Stimulated activated CD8-positive, alpha-beta memory T cell treated with anti-CD3 and anti-CD28 coated beads, Interleukin-12 subunit alpha, Interleukin-12 subunit beta, amount 100 ng/mL, for 24 hours (primary cell): ENCODE measurements around the gene ZNF513.
A peak's percentile ranks its signal among the peaks of the same experiment; 100 is the strongest.
"Not testable (repeated sequence)": the region's sequence is repeated elsewhere in the genome, so short reads cannot be mapped to it uniquely, and the experiment has no call there.

ENCODE experiments used
- DNase-seq: peaks from one replicate; pipeline ENCODE4 v3.0.0-alpha.2; 2020; ENCODE audit errors: extremely low read depth

ZNF513 gene

DNA sequence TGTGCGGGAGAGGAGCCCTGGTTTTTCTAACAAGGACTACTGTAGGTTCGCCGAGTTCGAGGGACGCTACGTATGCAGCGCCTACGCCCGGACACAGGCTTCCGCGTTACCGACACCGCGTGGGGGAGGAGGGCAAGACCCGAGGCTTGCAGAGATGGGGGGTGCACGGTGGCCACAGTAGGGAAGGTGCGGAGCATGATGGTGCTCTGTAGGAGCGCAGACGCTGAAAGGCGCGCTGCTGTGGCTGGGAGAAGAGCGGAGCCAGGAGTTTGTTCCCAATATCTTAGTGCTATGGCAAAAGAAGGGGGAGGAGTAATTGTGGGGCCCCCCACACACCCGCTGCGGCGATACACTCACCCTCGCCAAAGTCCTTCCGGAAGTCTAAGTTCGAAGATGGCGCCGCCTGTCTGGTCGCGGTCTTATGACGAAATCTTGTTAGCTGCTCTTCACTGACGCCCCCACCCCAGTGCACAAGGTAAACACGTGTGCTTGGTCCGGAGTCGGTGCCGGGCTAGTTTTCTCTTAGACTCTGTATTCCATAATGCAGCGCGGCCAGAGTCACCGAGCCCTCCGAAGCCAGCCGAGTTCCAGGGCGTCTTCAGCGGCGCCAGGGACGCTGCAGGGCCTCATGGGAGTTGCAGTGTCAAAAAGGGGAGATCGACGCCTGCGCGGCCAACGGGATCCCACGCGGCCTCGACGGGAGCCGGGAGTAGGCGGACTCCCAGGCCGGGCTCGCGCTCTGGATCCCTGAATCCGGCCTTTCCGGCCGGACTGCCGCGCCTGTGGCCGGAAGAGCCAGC lies 24.0 kb downstream of the ZNF513 start, which contains the start of gene GTF3C2:
Gene GTF3C2 (minus strand): TSS at position 383 of the 800 bp plus-strand sequence. CDS start 13,210 bp downstream, outside the sequence.
- peak; percentile 83 for DNase-seq

DNA sequence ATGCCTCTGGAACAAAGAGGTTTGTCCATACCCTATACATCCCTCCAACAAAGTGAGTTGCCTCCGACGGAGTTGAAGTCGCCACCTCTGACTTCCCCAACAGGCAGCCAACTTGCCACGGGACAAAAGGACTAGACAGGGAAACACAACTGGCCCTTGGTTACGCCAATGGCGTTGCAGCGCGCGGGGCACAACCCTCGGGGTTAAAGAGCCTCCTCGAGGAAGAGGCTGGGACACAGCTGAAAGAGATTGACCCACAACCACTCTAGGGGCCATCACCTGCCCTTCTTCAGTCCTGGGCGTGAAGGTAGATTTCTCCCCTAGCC lies 24.5 kb downstream of the ZNF513 start:
- DNase-seq = no peak

DNA sequence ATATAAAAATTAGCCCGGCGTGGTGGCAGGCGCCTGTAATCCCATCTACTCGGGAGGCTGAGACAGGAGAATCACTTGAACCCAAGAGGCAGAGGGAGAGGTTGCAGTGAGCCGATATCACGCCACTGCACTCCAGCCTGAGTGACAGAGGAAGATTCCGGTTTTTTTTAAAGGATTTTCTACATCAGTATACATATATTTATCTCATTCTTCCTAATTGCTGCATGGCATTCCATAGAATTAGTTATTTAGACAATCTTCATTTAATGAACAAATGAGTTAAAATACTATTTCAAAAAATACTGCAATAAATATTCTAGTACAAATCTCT lies 26.0 kb downstream of the ZNF513 start:
- DNase-seq = no peak

DNA sequence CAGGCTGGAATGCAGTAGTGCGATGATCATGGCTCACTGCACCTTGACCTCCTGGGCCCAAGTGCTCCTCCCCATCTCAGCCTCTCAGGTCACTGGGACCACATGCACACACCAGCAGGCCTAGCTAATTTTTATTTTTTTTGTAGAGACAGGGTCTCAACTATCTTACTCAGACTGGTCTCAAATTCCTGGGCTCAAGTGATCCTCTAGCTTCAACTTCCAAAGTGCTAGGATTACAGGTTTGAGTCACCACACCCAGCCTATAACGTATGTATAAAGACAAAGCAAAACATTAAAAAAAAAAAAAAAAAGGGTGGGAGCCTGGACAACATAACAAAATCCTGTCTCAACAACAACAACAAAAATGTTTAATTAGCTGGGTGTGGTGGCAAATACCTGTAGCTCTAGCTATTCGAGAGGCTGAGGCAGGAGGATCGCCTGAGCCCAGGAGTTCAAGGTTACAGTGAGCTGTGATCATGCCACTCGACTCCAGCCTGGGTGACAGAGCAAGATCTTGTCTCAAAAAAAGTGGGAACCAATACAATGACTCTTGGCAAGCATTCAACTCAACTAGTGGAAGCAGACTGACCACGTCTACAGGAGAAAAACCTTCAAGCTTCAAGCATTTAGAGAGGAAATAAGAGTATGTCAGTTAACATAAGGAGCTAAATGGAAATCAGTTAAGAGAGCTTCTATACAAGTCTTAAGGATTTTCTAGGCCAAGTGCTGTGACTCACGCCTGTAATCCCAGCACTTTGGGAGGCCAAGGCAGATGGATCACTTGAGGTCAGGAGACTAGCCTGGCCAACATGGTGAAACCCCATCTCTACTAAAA lies 26.6 kb downstream of the ZNF513 start:
- no peak for DNase-seq

DNA sequence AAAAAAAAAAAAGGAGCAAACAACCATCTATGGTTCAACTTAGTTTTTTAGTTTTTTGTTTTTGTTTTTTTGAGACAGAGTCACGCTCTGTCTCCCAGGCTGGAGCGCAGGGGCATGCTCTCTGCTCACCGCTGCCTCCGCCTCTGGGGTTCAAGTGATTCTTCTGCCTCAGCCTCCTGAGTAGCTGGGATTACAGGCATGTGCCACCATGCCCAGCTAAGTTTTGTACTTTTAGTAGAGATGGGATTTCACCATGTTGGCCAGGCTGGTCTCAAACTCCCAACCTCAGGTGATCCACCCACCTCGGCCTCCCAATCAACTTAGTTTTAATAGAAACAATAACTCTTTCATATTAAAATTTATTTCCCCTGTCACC lies 27.2 kb downstream of the ZNF513 start:
- not testable (repeated sequence) for DNase-seq

DNA sequence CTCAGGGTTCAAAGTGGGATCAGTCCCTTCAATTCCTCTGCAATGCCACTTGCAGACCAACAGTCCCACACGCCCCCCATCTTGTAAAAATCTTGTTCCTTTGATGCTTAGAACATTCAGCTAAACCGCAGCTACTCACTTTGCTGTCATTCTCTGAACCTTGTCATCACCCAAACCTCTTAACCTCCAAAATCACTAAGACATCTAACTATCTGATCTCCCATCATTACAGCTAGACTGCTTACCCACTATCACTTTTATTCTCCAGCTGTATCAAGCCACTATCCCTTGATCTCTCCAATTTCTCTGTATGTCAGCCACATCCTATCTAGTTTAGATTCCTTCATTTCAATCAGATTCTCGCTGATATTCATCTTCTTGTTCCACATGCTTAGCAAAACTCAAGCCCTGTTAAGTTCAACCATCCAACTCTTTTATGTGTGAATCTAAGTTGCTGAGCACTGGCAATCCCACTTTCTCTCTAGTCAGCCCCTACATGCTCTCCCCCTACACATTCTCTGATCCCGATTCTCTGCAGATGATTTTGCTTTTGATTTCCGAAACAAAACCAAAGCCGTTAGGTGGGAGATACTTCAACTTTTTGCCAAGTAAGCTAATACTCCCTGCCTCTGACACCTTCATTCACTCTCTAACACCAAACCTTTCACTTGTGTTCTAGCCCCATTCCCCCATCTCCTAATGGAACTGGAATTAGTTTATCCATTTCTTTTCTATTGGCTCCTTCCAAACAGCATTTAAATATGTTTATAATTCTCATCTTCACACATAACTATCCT lies 28.5 kb downstream of the ZNF513 start:
- DNase-seq = no peak

DNA sequence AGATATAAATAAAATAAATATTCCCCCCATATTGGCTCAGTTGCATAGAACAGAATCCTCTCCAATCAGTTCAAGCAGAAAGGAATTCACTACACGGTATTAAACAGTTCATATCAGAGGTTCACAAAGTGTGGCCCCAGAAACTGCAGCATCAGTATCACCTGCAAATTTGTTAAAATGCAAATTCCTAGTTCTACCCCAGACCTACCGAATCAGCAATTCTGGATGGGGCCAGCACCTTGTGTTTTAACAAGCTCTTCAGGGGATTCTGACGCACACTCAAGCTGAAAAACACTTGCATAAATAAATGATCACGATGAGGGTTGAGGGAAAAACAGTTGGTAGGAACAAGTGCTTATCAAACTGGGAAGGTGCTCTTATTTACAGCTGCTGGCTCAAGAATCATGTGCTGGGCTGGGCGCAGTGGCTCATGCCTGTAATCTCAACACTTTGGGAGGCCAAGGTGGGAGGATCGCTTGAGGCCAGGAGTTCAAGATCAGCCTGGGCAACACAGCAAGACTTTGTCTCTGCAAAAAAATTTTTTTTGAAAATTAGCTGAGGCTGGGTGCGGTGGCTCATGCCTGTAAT lies 30.3 kb downstream of the ZNF513 start:
- no peak for DNase-seq

DNA sequence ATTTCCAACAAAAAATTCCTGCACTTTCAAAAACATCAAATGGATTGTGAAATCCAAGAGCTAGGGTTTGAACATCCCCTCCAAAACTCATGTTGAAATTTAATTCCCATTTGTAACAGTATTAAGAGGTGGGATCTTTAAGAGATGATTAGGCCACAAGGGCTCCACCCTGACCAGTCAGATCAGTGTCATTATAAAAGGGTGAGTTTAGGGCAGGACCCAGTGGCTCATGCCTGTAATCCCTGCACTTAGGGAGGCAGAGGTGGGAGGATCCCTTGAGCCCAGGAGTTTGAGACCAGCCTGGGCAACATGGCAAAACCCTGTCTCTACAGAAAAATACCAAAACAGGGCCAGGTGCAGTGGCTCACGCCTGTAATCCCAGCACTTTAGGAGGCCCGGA lies 32.9 kb downstream of the ZNF513 start:
- no peak for DNase-seq

DNA sequence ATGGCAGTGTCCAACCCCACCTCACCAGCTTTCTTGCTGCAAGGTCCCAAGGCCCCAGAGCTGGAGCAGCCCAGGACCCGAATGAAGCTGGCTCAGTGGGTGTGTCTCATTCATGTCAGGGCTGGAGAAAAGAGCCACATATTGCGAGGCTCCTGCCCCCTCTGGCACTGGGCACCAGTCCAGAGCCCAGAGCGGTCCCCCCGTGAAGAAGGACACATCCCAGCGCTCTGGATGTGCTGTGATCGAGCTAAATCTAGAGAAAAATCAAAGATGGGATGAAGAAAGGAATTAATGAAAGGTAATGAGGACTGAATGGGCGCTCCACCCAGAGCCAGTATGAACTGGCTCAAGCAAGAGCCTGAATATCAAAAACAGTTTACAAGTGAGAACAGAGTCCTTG lies 44.4 kb downstream of the ZNF513 start:
- no peak for DNase-seq

DNA sequence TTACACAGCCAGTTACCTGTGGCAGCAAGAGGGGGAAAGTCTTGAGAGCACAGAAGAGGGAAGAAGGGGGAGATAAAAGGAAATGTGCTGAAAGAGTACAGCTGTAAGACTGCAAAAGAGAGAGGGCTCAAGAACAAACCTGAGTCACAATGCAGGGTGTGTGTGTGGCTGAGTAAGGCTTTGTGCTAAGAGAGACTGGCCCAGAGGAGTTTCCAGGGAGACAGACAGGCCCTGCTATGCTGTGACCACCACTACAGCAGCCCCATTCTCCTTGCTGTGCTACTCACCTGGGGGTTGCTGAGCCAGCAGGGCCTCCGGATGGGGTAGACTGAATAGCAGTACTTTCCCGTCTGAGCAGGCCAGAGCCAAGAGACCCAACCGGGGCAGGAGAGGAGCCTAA lies 45.2 kb downstream of the ZNF513 start:
- DNase-seq = no peak
